ENCODE measurements around the gene DPM1.

DPM1 gene

DNA sequence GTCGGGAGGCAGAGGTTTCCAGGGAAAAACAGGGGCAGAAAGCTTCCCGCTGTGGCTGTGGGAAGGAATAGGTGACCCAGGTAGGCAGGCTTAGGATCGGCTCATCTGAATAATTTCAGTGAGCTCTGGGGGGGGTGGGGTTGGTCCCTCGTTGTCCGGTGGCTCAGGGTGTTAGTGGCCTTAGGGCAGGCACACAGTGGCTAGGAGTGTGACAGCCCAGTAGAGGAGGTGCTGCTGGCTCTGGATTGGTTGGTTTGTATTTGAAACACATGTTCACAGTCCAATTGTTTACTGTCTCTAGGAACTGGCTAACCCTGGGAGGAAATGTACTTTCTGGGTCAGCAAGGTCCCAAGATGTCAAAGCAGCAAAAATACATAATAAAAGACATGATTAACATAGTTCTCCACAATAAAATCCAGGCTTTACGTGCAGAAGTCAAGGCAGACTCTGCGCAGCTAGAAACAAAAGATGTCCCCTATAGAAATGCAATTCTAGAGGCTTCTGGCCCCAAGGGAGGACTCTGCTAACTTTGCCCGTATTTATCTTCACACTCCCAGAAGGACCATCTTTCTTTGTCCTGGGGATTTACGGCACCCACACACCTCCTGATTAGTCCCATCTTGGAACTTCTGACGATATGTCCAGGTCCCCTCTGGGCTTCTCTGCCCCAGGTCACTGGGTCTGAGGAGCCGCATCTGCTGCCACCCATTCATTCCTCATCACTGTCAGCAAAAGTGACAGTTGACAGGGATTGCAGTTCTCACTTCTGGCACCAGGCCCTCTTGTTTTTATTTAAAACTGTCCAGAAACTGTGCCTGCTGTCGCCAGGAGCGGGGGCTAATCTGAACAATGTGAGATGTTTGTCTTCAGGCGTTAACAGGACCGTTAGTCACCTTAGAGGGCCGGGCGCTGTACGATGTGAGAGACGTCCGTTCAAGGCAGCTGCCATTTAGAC lies 19.0 kb upstream of the DPM1 start:
- Histone ChIP-seq H3K79me2 (ENCODE audit: insufficient read depth, low read length) (no peaks in the 10 kb centered on the region), H3K27me3 (ENCODE audit: insufficient read depth, low read length) (0 out of 2 replicates have a peak, but pooled peaks cover 13% of the 10 kb centered on the region), H3K9ac (ENCODE audit: low read length) (no peak overlapping the region)

DNA sequence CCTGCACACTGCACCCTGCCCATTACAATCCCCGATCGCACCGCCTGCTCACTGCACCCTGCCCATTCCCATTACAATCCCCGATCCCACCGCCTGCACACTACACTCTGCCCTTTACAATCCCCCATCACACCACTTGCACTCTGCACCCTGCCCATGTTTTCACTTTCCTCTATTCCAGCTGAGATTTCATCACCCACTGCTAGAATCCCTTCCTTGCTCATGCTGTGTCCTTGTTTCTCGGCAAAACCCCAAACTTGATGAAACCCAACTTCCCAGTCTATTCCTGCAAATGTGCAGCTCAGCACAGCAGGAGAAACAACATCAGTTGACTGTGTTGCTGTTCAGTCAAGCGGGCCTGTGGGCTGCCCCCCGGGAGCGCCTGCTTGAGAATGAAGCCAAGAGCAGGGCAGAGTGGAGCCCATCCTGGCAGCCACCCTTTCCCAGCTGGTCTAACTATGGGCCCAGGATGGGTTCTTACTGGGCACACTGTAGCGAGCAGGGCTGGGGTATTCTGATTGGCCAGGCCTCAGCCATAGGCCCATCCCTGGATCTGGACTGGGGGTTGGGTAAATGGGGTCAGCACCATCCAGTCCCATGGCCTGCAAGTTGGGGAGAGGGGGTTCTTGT lies 17.5 kb upstream of the DPM1 start:
- Histone ChIP-seq H3K4me3 (ENCODE audit: low read depth, low read length, poor library complexity, severe bottlenecking) (no peak overlapping the region), H3K4me2 (ENCODE audit: low read length) (no peak overlapping the region), H4K20me1 (ENCODE audit: insufficient read depth, low read length) (no peaks in the 10 kb centered on the region), H3K79me2 (ENCODE audit: insufficient read depth, low read length) (no peaks in the 10 kb centered on the region), H3K9me3 (ENCODE audit: low read length) (no peaks in the 10 kb centered on the region), H3F3A (ENCODE audit: insufficient read depth, low read length) (no peaks in the 10 kb centered on the region), H2AFZ (ENCODE audit: low read length) (no peak overlapping the region), H3K9me2 (ENCODE audit: low read depth, low read length) (no peaks in the 10 kb centered on the region), H3K36me3 (ENCODE audit: insufficient read depth, low read length) (no peaks in the 10 kb centered on the region), H3K27me3 (ENCODE audit: insufficient read depth, low read length) (0 out of 2 replicates have a peak, but pooled peaks cover 13% of the 10 kb centered on the region), H3K9ac (ENCODE audit: low read length) (no peak overlapping the region), H3K4me1 (ENCODE audit: insufficient read depth, low read length, severe bottlenecking) (no peaks in the 10 kb centered on the region), H3K27ac (ENCODE audit: low read depth, low read length, poor library complexity, severe bottlenecking) (no peak overlapping the region)
- TF ChIP-seq EZH2 (IDR thresholded peaks at IDR 0.05; ENCODE audit: borderline replicate concordance, low read length) = no peak
- TF ChIP-seq, protein P1, sequence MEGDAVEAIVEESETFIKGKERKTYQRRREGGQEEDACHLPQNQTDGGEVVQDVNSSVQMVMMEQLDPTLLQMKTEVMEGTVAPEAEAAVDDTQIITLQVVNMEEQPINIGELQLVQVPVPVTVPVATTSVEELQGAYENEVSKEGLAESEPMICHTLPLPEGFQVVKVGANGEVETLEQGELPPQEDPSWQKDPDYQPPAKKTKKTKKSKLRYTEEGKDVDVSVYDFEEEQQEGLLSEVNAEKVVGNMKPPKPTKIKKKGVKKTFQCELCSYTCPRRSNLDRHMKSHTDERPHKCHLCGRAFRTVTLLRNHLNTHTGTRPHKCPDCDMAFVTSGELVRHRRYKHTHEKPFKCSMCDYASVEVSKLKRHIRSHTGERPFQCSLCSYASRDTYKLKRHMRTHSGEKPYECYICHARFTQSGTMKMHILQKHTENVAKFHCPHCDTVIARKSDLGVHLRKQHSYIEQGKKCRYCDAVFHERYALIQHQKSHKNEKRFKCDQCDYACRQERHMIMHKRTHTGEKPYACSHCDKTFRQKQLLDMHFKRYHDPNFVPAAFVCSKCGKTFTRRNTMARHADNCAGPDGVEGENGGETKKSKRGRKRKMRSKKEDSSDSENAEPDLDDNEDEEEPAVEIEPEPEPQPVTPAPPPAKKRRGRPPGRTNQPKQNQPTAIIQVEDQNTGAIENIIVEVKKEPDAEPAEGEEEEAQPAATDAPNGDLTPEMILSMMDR (IDR thresholded peaks at IDR 0.05; ENCODE audit: low read length) = no peak

More for the DNA sequence above, 19.0 kb upstream of the DPM1 start:
- Histone ChIP-seq H3K9me3 (ENCODE audit: low read length) (no peaks in the 10 kb centered on the region), H3K27ac (ENCODE audit: low read depth, low read length, poor library complexity, severe bottlenecking) (no peak overlapping the region), H3K4me3 (ENCODE audit: low read depth, low read length, poor library complexity, severe bottlenecking) (no peak overlapping the region), H2AFZ (ENCODE audit: low read length) (no peak overlapping the region), H3K4me1 (ENCODE audit: insufficient read depth, low read length, severe bottlenecking) (no peaks in the 10 kb centered on the region), H4K20me1 (ENCODE audit: insufficient read depth, low read length) (no peaks in the 10 kb centered on the region), H3F3A (ENCODE audit: insufficient read depth, low read length) (no peaks in the 10 kb centered on the region), H3K36me3 (ENCODE audit: insufficient read depth, low read length) (no peaks in the 10 kb centered on the region), H3K9me2 (ENCODE audit: low read depth, low read length) (no peaks in the 10 kb centered on the region), H3K4me2 (ENCODE audit: low read length) (no peak overlapping the region)
- TF ChIP-seq EZH2 (IDR thresholded peaks at IDR 0.05; ENCODE audit: borderline replicate concordance, low read length) = no peak
- TF ChIP-seq, protein P1 (IDR thresholded peaks at IDR 0.05; ENCODE audit: low read length) = no peak

GRCh38 chr20:50969912-50970311 lies 11.6 kb upstream of the DPM1 start:
- Histone ChIP-seq H3K4me3 (ENCODE audit: low read depth, low read length, poor library complexity, severe bottlenecking) (no peak overlapping the region), H3K4me2 (ENCODE audit: low read length) (no peak overlapping the region), H3K79me2 (ENCODE audit: insufficient read depth, low read length) (no peaks in the 10 kb centered on the region), H4K20me1 (ENCODE audit: insufficient read depth, low read length) (no peaks in the 10 kb centered on the region), H3K9ac (ENCODE audit: low read length) (no peak overlapping the region), H3F3A (ENCODE audit: insufficient read depth, low read length) (no peaks in the 10 kb centered on the region), H3K27me3 (ENCODE audit: insufficient read depth, low read length) (no peaks in the 10 kb centered on the region), H3K36me3 (ENCODE audit: insufficient read depth, low read length) (no peaks in the 10 kb centered on the region), H3K9me3 (ENCODE audit: low read length) (no peaks in the 10 kb centered on the region), H3K4me1 (ENCODE audit: insufficient read depth, low read length, severe bottlenecking) (no peaks in the 10 kb centered on the region), H3K27ac (ENCODE audit: low read depth, low read length, poor library complexity, severe bottlenecking) (no peak overlapping the region), H3K9me2 (ENCODE audit: low read depth, low read length) (no peaks in the 10 kb centered on the region), H2AFZ (ENCODE audit: low read length) (no peak overlapping the region)
- no peak for TF ChIP-seq EZH2 (IDR thresholded peaks at IDR 0.05; ENCODE audit: borderline replicate concordance, low read length)
- TF ChIP-seq, protein P1 (IDR thresholded peaks at IDR 0.05; ENCODE audit: low read length) = no peak
